GM12878 (cell line): ENCODE measurements around the gene MIEF1. TPM values are rescaled to one million over a fixed set of nuclear protein-coding genes. Genes with fewer than 3 reads are reported as not detected.

ENCODE experiments used
- ATAC-seq: fragments of 200-7000 bp; cut with Tn5 transposase; 3 replicates; pipeline ENCODE4 v1.9.1; 2020; ENCODE audit warnings: mild to moderate bottlenecking, moderate library complexity
- BruUV-seq: library from RNA; stranded (reverse); fragments of 400-500 nt; replicated peaks from 2 replicates; lab custom pipeline; 2021; lab: Mats Ljungman, UMichigan
- CTCF ChIA-PET: fragments of 300-600 bp; sonication (Branson Sonifier 250); formaldehyde crosslinking; extraction: SDS; loops from one replicate; lab custom pipeline; 2021; ENCODE audit warnings: inconsistent platforms; lab: Yijun Ruan, JAX
- POLR2A ChIA-PET: fragments of 350-600 bp; formaldehyde crosslinking; extraction: SDS; loops from one replicate; lab custom pipeline; 2021; ENCODE audit warnings: inconsistent platforms; lab: Charles Lee
- RAD21 ChIA-PET: fragments of 300-600 bp; sonication (Branson Sonifier 250); formaldehyde crosslinking; loops from one replicate; lab custom pipeline; 2023; ENCODE audit warnings: antibody characterized with exemption; ENCODE audit not compliant: unreplicated experiment; lab: Charles Lee
- SMC1A ChIA-PET: fragments of 300-600 bp; sonication (Branson Sonifier 250); formaldehyde crosslinking; loops from one replicate; lab custom pipeline; 2023; ENCODE audit not compliant: unreplicated experiment, uncharacterized antibody; lab: Charles Lee
- DNase-seq: peaks from one replicate; pipeline ENCODE4 v3.0.0-alpha.2; 2011; ENCODE audit warnings: low read depth, low spot score
- FAIRE-seq: peaks from 3 replicates; lab custom pipeline; 2011; peaks lifted over from hg19 to GRCh38; lab: Jason Lieb, UNC
- H2AFZ ChIP-seq: 2 replicates; pipeline ENCODE4 v1.6.0; 2011; ENCODE audit warnings: low read depth, low read length, control low read depth; ENCODE audit not compliant: control insufficient read depth
- H3K27ac ChIP-seq: 2 replicates; pipeline ENCODE4 v1.5.1; 2011; ENCODE audit warnings: control low read depth; ENCODE audit not compliant: control insufficient read depth, insufficient read depth
- H3K27me3 ChIP-seq, 2 experiments: replicated peaks in 1 of 2; 2 replicates each; pipeline versions ENCODE4 v1.6.0 to v1.6.1; 2011; ENCODE audit warnings: low read length in 1 of 2; ENCODE audit not compliant: control insufficient read depth in 2 of 2, insufficient read depth in 2 of 2
- H3K36me3 ChIP-seq, 2 experiments: 2 replicates each; pipeline ENCODE4 v1.5.1; 2011; ENCODE audit warnings: low read length in 1 of 2; ENCODE audit not compliant: control insufficient read depth in 2 of 2, insufficient read depth in 2 of 2
- H3K4me1 ChIP-seq: 2 replicates; pipeline ENCODE4 v1.6.1; 2011; ENCODE audit warnings: mild to moderate bottlenecking, low read length, moderate library complexity, mixed read lengths; ENCODE audit not compliant: control insufficient read depth, insufficient read depth
- H3K4me2 ChIP-seq: 2 replicates; pipeline ENCODE4 v1.6.0; 2011; ENCODE audit warnings: control low read depth; ENCODE audit not compliant: control insufficient read depth, insufficient read depth
- H3K4me3 ChIP-seq: fragments of 200-600 bp; sonication (generic); 2 replicates; pipeline ENCODE4 v1.5.1; 2016
- H3K79me2 ChIP-seq: 2 replicates; pipeline ENCODE4 v1.6.0; 2011; ENCODE audit warnings: low read length; ENCODE audit not compliant: control insufficient read depth, insufficient read depth
- H3K9ac ChIP-seq: 2 replicates; pipeline ENCODE4 v1.8.0; 2011; ENCODE audit warnings: low read length, control low read depth, mixed read lengths; ENCODE audit not compliant: control insufficient read depth, insufficient read depth
- H3K9me3 ChIP-seq: replicated peaks from 3 replicates; pipeline ENCODE4 v1.5.1; 2011; ENCODE audit warnings: mild to moderate bottlenecking, low read length; ENCODE audit not compliant: control insufficient read depth, insufficient read depth
- H4K20me1 ChIP-seq: 2 replicates; pipeline ENCODE4 v1.6.0; 2011; ENCODE audit not compliant: control insufficient read depth, insufficient read depth
- BHLHE40 ChIP-seq, 2 experiments: fragments of 450-650 bp in 1 of 2; IDR thresholded peaks; 2 replicates each; pipeline ENCODE4 v1.6.1; 2011 to 2017; ENCODE audit warnings: low read depth in 2 of 2, borderline replicate concordance in 1 of 2, improper control_type of control experiment in 1 of 2, low read length in 1 of 2, mild to moderate bottlenecking in 1 of 2
- CBX3 ChIP-seq: fragments of 200-600 bp; sonication (generic); IDR thresholded peaks from 2 replicates; pipeline ENCODE4 v1.6.1; 2016; ENCODE audit warnings: low read depth, borderline replicate concordance
- FOS ChIP-seq: IDR thresholded peaks from 3 replicates; pipeline ENCODE4 v1.6.1; 2011; ENCODE audit warnings: borderline replicate concordance; ENCODE audit not compliant: insufficient read length; ENCODE audit errors: extremely low read depth
- TBL1XR1 ChIP-seq: IDR thresholded peaks from 2 replicates; pipeline ENCODE4 v1.6.1; 2012; ENCODE audit warnings: low read depth, low read length, improper control_type of control experiment
- WGBS: methylation state at CpG from one replicate; pipeline ENCODE4 v1.1.6; 2016; ENCODE audit warnings: low lambda C conversion rate; ENCODE audit not compliant: insufficient replicate concordance, insufficient coverage; ENCODE audit errors: missing lambda C conversion rate; 5-methylcytosine and 5-hydroxymethylcytosine counted together
- in situ Hi-C: fragments of 300-500 bp; cut with MboI; formaldehyde crosslinking; loops from 9 replicates; pipeline ENCODE4 v1.14.3; 2018; ENCODE audit warnings: mixed read lengths
- intact Hi-C: fragments of 100-400 bp; cut with micrococcal nuclease; formaldehyde crosslinking; loops from one replicate; pipeline ENCODE4 v1.14.2; 2022; ENCODE audit not compliant: unreplicated experiment
- polyA plus RNA-seq, 11 experiments: library from polyadenylated mRNA; depleted of rRNA in 4 of 11; unstranded in 6 of 11; stranded (reverse) in 5 of 11; fragments of >200 nt; fragmentation: Nextera tagmentation in 4 of 11; fragmentation: Illumina TruSeq in 1 of 11; extraction: Ambion mirVana in 4 of 11; extraction: Trizol in 1 of 11; gene quantifications; 1 replicate in 1 of 11; 2 replicates in 10 of 11; pipeline versions ENCODE4 v1.2.1 to v1.2.3, GENCODE V29; 2011 to 2016; ENCODE audit warnings: inconsistent platforms in 2 of 11, missing spikeins in 2 of 11, low read depth in 1 of 11
- total RNA-seq, 4 experiments: library from RNA; depleted of rRNA in 3 of 4; stranded (reverse); fragments of >200 nt in 3 of 4; fragmentation: Illumina TruSeq in 1 of 4; extraction: Trizol in 1 of 4; gene quantifications; 2 replicates each; pipeline versions ENCODE4 v1.2.1 to v1.2.3, GENCODE V29; 2013 to 2021
- TF ChIP-seq, protein P1 (sequence below): IDR thresholded peaks from 2 replicates; pipeline ENCODE4 v1.6.1; 2012; ENCODE audit warnings: low read depth, low read length, improper control_type of control experiment

MIEF1 gene
- total and polyA plus RNA-seq, 10 of the 15 experiments (the other 5 are each of a cell fraction or from before 2014, with no cell fraction given) = 12.4 to 52.3 (median 29.3) TPM

DNA sequence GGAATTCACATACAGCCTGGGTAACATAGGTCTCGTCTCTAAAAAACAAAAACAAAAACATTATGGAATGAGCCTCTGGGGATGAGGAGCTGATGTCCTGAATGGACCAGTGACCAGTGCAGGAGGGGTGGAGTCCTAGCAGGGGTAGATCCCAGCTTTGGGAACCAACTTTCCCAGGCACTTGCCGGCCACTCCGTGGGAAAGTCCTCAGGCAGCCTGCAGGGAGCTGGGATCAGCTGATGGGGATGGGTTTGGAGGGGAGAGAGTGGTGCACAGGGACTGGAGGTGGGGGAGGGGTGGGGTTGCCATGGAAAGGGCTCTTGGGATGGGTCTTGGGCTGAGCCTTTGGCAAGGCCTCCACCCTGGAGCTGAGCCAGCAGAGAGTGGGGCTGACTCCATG lies 26.2 kb upstream of the MIEF1 start:
- no TSS peak for BruUV-seq
- intact Hi-C loops = no loop called here

DNA sequence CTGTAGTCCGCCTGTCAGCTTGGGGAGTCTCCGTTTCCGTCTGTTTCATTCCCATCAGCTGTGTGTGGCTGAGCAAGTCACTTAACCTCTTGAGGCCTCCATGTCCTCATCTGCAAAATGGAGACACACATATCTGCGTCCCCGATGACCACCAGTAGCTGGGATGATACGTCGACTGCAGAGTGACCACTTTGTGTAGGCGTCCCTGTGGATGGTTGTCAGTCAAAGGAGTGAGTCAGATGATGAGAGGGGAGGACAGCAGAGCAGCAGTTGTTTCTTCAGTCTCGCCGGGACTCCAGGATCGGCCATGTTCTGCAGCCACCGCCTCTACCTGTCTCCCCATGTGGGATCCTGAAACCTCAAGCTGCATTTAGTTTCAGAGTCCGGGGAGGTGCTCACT lies 25.4 kb upstream of the MIEF1 start:
- FAIRE-seq (no peak), DNase-seq (no peak), ATAC-seq (no peak)
- ChIA-PET CTCF (interaction anchor here (1.4 to 2.5 kb wide), 4 partner anchors 17 to 53 kb away, joined by 5 to 13 read pairs (median 7); no protein-coding TSS in a partner anchor), SMC1A (interaction anchor here (0.9 kb wide), 2 partner anchors 9 to 32 kb away, joined by 3 read pairs; no protein-coding TSS in a partner anchor), RAD21 (no interaction called here), POLR2A (interaction anchor here (0.9 kb wide), 1 partner anchor 35 kb away, joined by 7 read pairs; no protein-coding TSS in a partner anchor)
- in situ Hi-C loops (no loop called here), intact Hi-C loops (no loop called here)
- Histone ChIP-seq H3K27me3 (no peaks in the 10 kb centered on the region), H4K20me1 (no peaks in the 10 kb centered on the region; the same call in 1 of the 2 replicates), H3K9ac (no peak overlapping the region), H3K4me1 (peaks cover 11% of the 10 kb centered on the region), H3K36me3 (peaks cover 13 to 43% of the 10 kb centered on the region in 2 experiments; a peak in 3 of 4 replicates), H2AFZ (no peak overlapping the region), H3K9me3 (no peaks in the 10 kb centered on the region), H3K4me3 (no peak overlapping the region), H3K27ac (no peak overlapping the region), H3K4me2 (no peak overlapping the region), H3K79me2 (peaks cover 17% of the 10 kb centered on the region)
- WGBS = 95% methylated on average over 13 of the region's 13 CpGs
- no TSS peak for BruUV-seq
- TF ChIP-seq CBX3 (no peak), BHLHE40 (IDR thresholded peaks at IDR 0.05; ENCODE audit: borderline replicate concordance in 1 of 2, low read depth in 2 of 2, low read length in 1 of 2) (no peak), TBL1XR1 (no peak)

More for the DNA sequence above, 26.2 kb upstream of the MIEF1 start:
- H3K9me3 ChIP-seq = no peaks in the 10 kb centered on the region
- peaks cover 18% of the 10 kb centered on the region for H3K4me1 ChIP-seq
- ChIA-PET RAD21 (interaction anchor here (1.4 kb wide), 1 partner anchor 11 kb away, joined by 4 read pairs; no protein-coding TSS in a partner anchor), POLR2A (interaction anchor here (0.6 to 1.6 kb wide), 6 partner anchors 8 to 1570 kb away, joined by 3 to 7 read pairs (median 4); partner anchors contain the start of gene MICALL1), SMC1A (interaction anchor here (0.7 to 1.2 kb wide), 4 partner anchors 8 to 44 kb away, joined by 3 to 4 read pairs (median 3); partner anchors contain the start of gene ATF4), CTCF (interaction anchor here (1.3 to 2.5 kb wide), 5 partner anchors 18 to 76 kb away, joined by 3 to 13 read pairs (median 7); partner anchors contain the start of gene TAB1)
- no peak overlapping the region for H3K4me2 ChIP-seq
- peaks cover 20% of the 10 kb centered on the region for H3K79me2 ChIP-seq
- no peak overlapping the region for H3K27ac ChIP-seq
- FAIRE-seq (no peak), DNase-seq (no peak), ATAC-seq (no peak)
- no peak overlapping the region for H3K9ac ChIP-seq
- in situ Hi-C loops = no loop called here
- H3K27me3 ChIP-seq = no peaks in the 10 kb centered on the region
- 98% methylated on average over 3 of the region's 3 CpGs for WGBS
- H2AFZ ChIP-seq = no peak overlapping the region
- peaks cover 13 to 43% of the 10 kb centered on the region in 2 experiments; a peak in 3 of 4 replicates for H3K36me3 ChIP-seq
- no peaks in the 10 kb centered on the region; the same call in 1 of the 2 replicates for H4K20me1 ChIP-seq
- TF ChIP-seq FOS = no peak
- TF ChIP-seq, protein P1, sequence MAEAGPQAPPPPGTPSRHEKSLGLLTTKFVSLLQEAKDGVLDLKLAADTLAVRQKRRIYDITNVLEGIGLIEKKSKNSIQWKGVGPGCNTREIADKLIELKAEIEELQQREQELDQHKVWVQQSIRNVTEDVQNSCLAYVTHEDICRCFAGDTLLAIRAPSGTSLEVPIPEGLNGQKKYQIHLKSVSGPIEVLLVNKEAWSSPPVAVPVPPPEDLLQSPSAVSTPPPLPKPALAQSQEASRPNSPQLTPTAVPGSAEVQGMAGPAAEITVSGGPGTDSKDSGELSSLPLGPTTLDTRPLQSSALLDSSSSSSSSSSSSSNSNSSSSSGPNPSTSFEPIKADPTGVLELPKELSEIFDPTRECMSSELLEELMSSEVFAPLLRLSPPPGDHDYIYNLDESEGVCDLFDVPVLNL = no peak
- TF ChIP-seq, all 136 proteins: peak for 0
- no peak overlapping the region for H3K4me3 ChIP-seq
